ENCODE data around the gene KREMEN2.

The KREMEN2 gene

GRCh38 chr16:2955438-2955778, 8.7 kb upstream of the KREMEN2 start:
- Histone ChIP-seq H3K4me3 (ENCODE audit: insufficient read depth, low read length, poor library complexity, severe bottlenecking) (no peak overlapping the region), H3F3A (ENCODE audit: insufficient read depth) (peaks cover 12% of the 10 kb centered on the region), H4K20me1 (ENCODE audit: low read depth, low read length) (no peaks in the 10 kb centered on the region), H3K36me3 (ENCODE audit: low read length) (no peaks in the 10 kb centered on the region), H3K9me3 (ENCODE audit: insufficient read depth, low read length) (no peaks in the 10 kb centered on the region), H3K79me2 (ENCODE audit: insufficient read depth, low read length) (no peaks in the 10 kb centered on the region), H3K9me2 (replicated peaks; ENCODE audit: insufficient read depth, low read length) (no peaks in the 10 kb centered on the region), H3K27ac (ENCODE audit: low read depth, low read length) (no peak overlapping the region), H3K27me3 (ENCODE audit: low read length) (no peaks in the 10 kb centered on the region), H2AFZ (ENCODE audit: low read depth, low read length, severe bottlenecking) (no peak overlapping the region), H3K9ac (ENCODE audit: low read length) (no peak overlapping the region), H3K4me2 (ENCODE audit: low read depth, low read length, poor library complexity, severe bottlenecking) (no peak overlapping the region)
- TF ChIP-seq CTCF (IDR thresholded peaks at IDR 0.05; ENCODE audit: insufficient read depth, low read length, poor library complexity, severe bottlenecking), result no peak
- no peak for TF ChIP-seq EZH2phosphoT487 (conservative IDR thresholded peaks at IDR 0.05; ENCODE audit: low read length)

- no peak overlapping the region for H3K4me2 ChIP-seq (ENCODE audit: low read depth, low read length, poor library complexity, severe bottlenecking)
- H3K27ac ChIP-seq (ENCODE audit: low read depth, low read length), result no peak overlapping the region
- no peaks in the 10 kb centered on the region for H3K27me3 ChIP-seq (ENCODE audit: low read length)
- TF ChIP-seq CTCF (IDR thresholded peaks at IDR 0.05; ENCODE audit: insufficient read depth, low read length, poor library complexity, severe bottlenecking) (no peak), EZH2phosphoT487 (conservative IDR thresholded peaks at IDR 0.05; ENCODE audit: low read length) (no peak)
- no peaks in the 10 kb centered on the region for H3K9me3 ChIP-seq (ENCODE audit: insufficient read depth, low read length)
- H3F3A ChIP-seq (ENCODE audit: insufficient read depth), result peaks cover 12% of the 10 kb centered on the region
- no peak overlapping the region for H3K9ac ChIP-seq (ENCODE audit: low read length)
- no peaks in the 10 kb centered on the region for H4K20me1 ChIP-seq (ENCODE audit: low read depth, low read length)
- H3K9me2 ChIP-seq (replicated peaks; ENCODE audit: insufficient read depth, low read length), result no peaks in the 10 kb centered on the region
- no peak overlapping the region for H2AFZ ChIP-seq (ENCODE audit: low read depth, low read length, severe bottlenecking)
- H3K4me3 ChIP-seq (ENCODE audit: insufficient read depth, low read length, poor library complexity, severe bottlenecking), result no peak overlapping the region
- H3K36me3 ChIP-seq (ENCODE audit: low read length), result no peaks in the 10 kb centered on the region
- H3K79me2 ChIP-seq (ENCODE audit: insufficient read depth, low read length), result no peaks in the 10 kb centered on the region
Measured at GRCh38 chr16:2955779-2956578, 8.1 kb upstream of the KREMEN2 start.

GRCh38 chr16:2956579-2956956, 7.5 kb upstream of the KREMEN2 start:
- no peaks in the 10 kb centered on the region for H4K20me1 ChIP-seq (ENCODE audit: low read depth, low read length)
- TF ChIP-seq CTCF (IDR thresholded peaks at IDR 0.05; ENCODE audit: insufficient read depth, low read length, poor library complexity, severe bottlenecking) (no peak), EZH2phosphoT487 (conservative IDR thresholded peaks at IDR 0.05; ENCODE audit: low read length) (no peak)
- peaks cover 12% of the 10 kb centered on the region for H3F3A ChIP-seq (ENCODE audit: insufficient read depth)
- H3K27ac ChIP-seq (ENCODE audit: low read depth, low read length), result no peak overlapping the region
- no peak overlapping the region for H3K9ac ChIP-seq (ENCODE audit: low read length)
- H3K9me3 ChIP-seq (ENCODE audit: insufficient read depth, low read length), result no peaks in the 10 kb centered on the region
- H3K79me2 ChIP-seq (ENCODE audit: insufficient read depth, low read length), result no peaks in the 10 kb centered on the region
- H3K36me3 ChIP-seq (ENCODE audit: low read length), result no peaks in the 10 kb centered on the region
- H3K4me2 ChIP-seq (ENCODE audit: low read depth, low read length, poor library complexity, severe bottlenecking), result no peak overlapping the region
- H3K9me2 ChIP-seq (replicated peaks; ENCODE audit: insufficient read depth, low read length), result no peaks in the 10 kb centered on the region
- no peak overlapping the region for H2AFZ ChIP-seq (ENCODE audit: low read depth, low read length, severe bottlenecking)
- no peak overlapping the region for H3K4me3 ChIP-seq (ENCODE audit: insufficient read depth, low read length, poor library complexity, severe bottlenecking)
- no peaks in the 10 kb centered on the region for H3K27me3 ChIP-seq (ENCODE audit: low read length)
